Measurements from ENCODE around the gene ZNF23.

ZNF23 gene

DNA sequence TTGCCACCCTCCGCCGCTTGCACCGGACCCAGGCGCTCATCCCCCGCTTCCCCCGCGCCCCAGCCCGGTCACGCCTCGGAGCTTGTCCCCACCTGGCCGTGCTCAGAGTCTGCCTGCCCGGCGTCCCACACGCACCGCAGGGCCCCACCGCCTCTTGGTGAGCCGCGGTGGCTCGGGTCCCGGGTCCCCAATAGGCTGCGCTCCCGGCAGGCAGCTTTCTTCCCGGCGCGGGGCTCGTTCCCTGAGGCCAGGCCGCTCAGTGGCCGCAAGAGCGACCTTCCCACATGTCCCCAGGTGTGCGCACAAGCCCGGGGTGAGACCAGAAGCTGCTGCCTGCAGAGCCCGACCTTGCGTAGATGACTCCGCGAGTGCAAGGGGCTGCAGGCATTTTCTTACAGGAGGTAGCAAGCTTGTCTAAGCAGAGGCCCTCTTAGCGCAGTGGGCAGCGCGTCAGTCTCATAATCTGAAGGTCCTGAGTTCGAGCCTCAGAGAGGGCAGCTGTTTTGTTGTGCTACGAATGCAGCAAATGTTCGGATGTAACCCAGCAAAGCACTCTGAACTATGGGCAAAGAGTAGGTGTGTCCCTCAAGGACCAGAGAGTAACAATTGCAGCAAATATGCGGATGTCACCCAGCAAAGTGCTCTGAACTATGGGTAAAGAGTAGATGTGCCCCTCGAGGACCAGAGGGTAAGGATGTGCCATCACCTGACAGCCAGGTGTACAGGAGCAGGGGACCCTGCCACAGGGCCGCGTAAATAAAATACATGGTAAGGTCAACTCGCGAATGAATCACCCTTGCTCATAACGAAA is 35.8 kb downstream of the ZNF23 start:
- DNase-seq (ENCODE audit: low read depth): peak; percentile 37

DNA sequence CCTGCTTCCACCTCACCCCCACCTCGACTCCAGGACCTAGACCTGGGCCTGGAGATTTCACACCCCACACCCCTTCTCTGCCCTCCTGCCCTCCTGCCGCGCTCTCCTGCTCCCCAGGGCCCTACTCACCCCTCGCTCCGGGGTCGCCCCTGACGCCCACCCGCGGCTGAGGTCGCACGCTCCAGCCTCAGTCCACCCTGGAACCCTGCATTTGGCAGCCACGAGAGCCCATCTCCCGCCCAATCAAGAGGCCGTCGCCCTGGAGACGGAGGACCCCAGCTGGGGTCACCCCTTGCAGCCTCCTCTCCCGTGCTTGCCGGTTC is 36.3 kb downstream of the ZNF23 start:
- DNase-seq (ENCODE audit: low read depth): no peak

DNA sequence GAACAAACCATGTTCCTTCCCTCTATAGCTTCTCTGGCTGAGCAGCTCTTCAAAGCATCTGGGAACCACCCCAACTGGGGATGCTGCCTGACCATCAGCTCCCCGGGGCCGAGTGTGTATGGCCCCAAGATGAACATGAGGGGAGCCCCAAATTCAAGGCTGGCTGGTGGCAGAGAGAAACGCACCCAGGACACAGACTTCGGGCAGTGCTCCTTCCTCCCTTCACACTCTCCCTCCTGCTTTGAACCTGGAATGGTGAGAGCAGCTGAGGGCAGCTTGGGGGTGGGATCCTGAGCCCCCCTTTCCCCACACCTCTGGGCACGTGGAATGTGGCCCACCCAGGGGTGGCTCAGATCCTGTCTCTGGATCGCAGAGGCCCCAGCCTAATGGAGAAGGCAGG is 37.4 kb downstream of the ZNF23 start:
- no peak for DNase-seq (ENCODE audit: low read depth)

DNA sequence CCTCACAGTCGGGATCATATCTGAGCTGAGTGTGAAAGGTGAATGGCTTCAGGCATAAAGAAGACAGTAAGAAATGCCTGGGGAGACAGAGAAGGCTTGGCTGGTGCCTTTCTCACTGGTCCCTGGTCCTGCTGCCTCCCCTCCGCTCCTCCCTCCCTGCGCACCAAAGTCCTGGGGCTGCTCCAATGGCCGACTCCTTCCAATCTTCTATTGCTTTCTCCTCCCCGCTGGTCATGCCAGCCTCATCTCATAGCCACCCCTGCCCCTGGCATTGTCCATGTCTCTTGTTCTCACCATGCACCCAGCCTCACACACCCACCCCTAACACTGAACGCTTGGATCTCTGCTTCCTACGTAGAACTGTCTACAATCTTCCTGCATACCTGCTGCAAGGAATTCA is 38.2 kb downstream of the ZNF23 start:
- DNase-seq (ENCODE audit: low read depth): no peak

DNA sequence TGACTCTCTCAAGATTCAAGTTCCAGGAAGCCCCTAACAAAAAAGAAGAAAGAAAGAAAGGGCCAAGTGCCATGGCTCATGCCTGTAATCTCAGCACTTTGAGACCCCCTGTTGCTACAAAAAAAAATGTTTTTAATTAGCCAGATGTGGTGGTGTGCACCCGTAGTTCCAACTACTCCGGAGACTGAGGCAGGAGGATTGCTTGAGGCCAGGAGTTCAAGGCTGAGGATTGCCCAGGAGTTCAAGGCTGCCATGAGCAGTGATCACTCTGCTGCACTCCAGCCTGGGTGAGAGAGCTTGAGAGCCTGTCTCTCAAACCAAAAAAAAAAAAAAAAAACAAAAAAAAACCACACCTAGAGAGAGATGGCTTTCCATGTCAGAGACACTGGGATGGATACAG is 39.0 kb downstream of the ZNF23 start:
- DNase-seq (ENCODE audit: low read depth): no peak

DNA sequence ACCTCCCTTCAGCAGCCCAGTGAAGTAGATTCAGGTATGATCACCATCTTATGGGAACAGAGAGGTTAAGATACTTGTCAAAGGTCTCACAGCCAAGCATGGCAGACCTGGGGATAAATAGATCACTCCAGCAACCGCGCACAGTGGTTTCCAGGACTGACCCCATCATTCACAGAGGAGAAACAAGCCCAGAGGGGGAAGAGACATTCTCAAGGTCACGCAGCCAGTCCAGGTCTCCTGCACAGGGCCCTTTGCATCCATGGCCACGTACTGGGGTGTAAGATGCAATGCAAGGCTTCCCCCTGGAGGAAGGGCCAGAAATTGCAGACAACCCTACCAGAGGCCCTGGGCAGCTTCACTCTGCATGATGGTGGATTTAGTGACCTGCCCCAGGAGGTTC is 40.1 kb downstream of the ZNF23 start:
- no peak for DNase-seq (ENCODE audit: low read depth)

DNA sequence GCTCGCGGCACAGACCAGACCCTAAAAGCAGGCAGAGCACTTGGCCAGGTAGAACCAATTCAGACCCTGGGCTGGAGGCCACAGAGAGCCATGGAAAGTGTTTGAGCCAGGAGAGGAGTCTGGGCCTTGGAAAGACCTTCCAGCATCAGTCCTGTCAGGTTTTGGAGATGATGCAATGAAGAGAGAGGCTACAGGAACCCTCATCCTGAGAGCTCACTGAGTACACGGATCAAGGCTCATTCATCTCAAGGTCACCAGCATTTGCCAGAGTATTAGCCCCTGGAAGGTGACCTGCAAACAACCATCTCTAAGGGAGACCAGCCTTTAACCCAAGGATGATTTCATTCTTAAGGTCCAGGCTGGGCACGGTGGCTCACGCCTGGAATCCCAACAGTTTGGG is 48.0 kb downstream of the ZNF23 start:
- no peak for DNase-seq (ENCODE audit: low read depth)

DNA sequence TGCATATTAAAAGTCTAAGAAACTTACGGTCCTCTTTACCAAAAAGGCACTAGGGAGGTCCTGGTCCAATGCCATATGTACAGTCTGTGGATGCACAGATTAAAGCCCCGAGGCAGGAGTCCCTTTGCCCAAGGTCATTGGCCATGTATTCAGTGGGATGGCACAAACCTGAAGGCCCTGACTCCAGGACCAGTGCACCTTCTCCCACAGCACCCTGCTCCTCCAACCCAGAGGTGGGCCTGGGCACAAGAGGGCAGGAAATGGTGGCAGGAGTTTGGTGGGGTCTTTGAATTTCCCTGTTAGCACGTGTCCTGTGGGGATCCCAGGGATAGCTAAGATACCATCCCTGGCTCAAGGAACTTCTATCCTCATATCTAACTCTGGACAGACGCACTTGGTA is 48.7 kb downstream of the ZNF23 start:
- no peak for DNase-seq (ENCODE audit: low read depth)

DNA sequence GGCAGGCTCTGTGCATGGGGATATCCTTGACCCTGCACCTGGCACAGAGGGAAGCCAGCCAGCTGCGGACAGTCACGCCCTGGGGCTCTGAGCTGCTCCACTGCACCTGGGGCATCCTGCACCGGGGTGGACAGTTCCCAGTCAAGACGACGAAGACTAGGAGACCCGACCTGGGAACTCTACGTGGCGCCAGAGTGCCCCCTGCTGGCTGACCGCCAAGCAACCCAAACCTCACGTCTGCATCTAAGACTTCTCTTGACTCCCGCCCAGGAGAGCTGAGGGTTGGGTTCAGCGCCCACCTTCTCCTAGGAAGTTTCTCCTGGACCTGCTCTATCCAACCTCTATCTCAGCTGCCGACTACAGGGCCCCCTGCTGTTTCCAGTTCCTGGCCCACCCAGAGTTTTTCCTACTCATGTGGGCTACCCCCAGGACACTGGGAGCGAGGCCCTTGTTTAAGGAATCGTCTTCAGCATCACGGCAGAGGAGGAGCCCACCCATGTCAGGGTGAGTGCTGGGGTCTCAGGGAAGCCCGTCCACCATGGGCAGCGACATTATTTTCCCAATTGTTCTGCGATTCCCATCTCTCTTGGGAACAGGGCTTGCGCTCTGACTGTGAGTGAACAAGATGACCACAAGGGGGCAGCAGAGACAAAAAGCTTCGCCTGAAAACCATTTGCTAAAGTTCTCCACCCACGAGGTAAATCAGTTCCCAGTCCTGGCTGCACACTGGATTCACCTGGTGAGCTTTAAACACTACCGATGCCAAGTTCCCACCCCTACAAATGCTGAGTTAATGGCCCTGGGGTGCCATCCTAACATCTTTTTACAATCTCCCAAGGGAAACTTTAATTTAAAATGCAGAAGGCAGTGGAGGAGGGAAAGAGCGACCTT is 49.5 kb downstream of the ZNF23 start:
- peak; percentile 37 for DNase-seq (ENCODE audit: low read depth)

DNA sequence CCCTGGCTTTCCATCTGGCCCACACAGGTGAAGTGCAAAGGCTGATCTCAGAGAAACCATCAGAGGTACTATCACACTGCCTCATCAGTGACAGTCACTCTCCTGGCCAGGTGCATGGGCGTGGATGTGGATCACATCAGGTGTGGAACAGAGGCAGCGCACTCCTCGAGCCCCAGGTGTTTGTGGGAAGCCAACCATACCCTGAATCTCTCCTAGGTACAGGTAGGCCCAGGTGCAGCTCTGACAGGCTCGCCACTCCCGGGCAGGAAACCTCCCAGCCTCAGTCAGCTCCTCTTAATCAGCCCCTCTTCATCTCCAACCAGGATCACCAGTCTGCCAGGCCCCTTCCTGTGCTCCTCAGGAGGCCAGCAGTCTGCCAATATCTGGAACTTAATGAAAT is 51.9 kb downstream of the ZNF23 start:
- DNase-seq (ENCODE audit: low read depth): no peak

DNA sequence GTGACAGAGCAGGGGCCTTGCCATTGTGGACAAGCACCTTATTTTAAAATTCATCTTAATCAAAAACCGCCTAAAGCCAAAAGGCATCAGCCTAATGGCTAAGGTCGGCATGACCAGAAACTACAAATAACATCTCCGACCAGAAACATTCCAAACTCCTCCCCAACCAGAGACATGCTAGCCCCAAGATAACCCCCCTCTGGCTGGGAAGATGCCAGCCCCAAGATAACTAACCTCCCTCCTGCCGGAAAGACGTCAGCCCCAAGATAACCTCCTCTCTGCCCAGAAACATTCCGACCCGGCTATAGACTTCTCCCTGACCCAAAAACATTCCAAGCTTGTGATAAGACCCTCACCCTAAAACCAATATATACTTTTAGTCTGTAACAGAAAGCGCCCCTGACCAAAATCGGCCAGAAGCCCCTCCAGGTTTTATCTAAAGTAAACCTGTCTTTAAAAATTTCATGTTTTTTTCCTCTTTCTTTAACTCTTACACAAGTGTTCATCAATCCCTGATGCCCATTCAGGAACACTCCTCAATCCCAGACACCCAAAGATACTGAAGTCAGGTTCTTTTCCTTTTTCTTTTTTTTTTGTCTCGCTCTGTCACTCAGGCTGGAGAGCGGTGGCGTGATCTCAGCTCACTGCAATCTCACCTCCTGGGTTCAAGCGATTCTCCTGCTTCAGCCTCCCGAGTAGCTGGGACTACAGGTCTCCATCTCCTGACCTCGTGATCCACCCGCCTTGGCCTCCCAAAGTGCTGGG is 52.9 kb downstream of the ZNF23 start:
- no peak for DNase-seq (ENCODE audit: low read depth)

DNA sequence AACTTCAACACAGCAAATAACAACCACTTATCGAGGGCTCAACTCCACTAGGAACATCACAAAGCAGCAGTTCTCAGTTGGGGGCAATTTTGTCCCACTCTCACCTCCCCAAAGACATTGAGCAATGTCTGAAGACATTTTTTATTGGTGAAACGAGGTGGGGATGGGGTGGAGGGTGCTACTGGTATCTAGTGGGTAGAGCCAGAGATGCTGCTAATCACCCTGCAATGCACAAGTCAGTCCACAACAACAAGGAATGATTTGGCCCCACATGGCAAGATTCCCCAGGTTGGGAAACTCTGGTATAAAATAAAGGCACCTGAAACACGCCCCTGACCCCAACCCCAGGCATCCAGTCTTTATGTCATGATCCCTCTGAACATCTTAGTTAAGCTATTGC is 53.5 kb downstream of the ZNF23 start:
- no peak for DNase-seq (ENCODE audit: low read depth)

DNA sequence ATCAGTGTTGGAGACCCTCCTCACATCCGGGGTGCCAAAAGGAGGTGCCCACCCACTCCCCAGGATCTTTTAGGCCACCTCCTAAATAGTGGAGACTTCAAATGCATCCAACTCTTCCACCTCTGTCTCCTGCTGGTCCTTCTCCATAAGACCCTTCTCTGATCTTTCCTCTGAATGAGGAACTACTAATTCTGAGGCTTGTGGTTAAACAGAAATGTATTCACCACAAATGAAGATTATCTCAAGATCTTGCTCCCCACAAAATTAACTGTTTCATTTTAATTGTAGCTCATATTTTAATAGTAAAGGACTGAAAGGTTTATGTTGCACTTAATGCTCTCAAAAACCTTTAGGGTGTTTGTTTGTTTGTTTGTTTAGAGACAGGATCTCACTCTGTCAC is 54.3 kb downstream of the ZNF23 start:
- no peak for DNase-seq (ENCODE audit: low read depth)

DNA sequence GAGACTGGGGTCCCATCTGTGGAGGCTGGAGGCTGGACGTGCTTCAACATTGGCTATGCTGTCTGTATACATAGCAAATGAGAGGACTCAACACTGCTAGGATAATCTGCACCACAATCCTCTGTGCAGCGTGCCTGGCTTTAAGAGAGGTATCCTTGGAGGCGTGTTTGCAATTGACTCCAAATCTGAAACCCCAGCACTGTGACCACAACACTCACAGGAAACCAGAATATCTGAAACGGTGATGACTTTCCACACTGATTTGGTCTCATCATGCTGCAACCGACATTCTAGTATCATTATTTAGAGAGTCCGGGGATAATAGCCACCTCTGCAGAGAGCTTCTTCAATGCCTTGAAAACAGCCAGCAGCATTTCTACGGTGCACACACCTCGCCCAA is 55.3 kb downstream of the ZNF23 start:
- DNase-seq (ENCODE audit: low read depth): no peak

DNA sequence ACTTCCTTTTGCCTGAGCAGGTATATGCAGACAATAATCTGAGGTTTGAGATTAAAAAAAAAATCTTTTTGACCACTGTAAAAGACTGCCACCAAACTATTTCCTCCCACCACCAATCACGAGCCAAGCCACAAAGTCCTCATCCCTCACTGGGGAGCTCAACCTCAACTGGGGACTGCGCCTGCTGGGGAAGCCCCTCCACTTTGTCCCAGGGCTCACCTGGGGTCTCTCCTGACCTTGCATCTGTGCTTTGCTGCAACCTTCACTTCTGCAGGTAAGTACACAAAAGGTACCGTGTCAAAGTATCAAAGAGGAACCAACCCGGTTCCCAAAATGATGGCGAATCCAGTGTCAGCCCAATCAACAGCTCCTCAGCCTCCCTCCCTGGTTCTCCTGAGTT is 55.7 kb downstream of the ZNF23 start:
- DNase-seq (ENCODE audit: low read depth): no peak

DNA sequence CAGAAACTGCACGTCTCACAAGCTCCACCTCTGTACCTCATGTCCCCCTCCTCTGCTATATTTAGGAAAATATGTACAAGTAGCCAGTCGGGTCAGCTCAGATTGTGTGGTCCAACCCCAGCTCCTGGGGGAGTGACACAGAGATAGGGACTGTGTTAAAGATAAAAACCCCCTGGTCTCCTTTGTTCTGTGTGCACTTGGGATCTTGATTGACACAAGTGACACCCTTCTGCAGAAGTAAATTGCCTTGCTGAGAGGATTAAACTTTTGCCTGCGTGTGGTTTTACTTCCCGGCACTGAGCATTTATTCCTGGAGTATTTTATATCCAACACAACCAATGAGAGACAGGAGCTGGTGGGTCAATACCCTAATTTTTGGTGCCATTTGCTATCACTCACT is 57.7 kb downstream of the ZNF23 start:
- DNase-seq (ENCODE audit: low read depth): no peak

DNA sequence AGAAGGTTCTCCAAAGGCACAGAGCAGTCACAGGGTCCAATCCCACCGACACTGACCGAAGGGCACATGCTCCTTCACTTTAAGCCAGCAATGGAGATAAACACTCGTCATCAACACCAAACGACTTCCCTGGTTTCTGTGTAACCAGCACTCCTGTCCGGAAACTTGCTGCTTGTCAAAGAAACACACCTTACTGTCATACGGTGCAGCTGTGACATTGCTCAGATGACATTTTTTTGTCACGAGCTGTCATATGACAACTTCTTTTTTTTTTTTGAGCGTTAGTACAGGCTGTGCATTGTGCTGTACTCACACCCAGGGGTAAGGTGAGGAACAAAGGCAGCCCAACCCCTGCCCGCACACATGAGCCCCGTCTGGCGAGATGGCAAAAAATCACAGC is 59.4 kb downstream of the ZNF23 start:
- no peak for DNase-seq (ENCODE audit: low read depth)

DNA sequence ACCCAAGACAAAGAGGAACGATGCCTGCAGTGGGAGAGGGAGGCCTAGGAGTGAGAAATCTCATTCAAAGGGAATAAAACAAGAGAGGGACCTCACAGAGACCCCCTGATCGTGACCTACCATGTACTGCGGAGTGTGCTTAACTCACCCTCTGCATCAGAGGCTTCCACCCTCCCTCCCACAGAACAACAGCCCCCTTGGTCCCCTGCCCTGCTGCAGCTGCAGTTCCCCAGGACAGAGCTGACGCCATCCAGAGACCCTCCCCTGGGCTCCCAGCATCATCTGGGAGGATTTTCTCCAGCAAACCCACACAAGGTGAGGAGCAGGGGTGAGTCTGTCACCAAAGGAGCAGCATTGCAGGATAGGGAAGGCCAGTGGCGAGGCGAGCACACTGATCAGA is 60.0 kb downstream of the ZNF23 start:
- DNase-seq (ENCODE audit: low read depth): no peak

DNA sequence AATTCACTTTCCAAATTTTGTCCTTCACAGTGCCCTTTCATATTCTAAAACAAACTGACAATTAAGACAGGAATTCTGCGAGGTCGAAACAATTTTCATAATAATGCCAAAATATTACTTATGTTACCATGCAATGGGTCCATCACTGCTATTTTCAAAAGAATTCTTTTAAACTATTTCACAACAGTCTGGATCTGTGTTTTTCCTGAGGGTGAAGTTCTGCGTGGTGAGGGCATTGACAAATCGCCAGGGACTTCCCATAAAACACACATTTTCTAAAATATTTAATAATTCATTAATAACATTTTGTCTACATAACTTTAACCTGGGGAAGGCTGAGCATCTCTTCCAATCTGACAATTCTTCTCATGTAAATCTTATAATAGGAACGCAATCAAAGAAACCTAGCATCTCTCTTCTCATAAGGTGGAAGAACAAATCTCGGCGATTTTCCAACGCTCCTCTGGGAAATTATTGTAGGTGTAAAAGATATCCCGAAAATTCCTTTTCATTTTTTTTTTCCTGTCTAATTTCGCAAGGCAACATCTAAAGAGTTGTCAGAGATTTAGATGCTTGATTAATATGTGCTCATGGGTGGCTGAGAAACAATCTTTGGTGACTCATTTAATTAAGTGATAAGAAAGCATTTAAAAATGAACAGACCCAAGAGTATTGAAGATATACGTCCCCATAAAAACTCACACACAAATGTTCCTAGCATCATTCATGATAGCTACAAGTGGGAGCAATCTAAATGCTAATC is 62.1 kb downstream of the ZNF23 start:
- no peak for DNase-seq (ENCODE audit: low read depth)

All from GM04504 (cell line).